Measurements from ENCODE around the gene PRDM5. TPM values are rescaled to one million over a fixed set of nuclear protein-coding genes. Genes with fewer than 3 reads are reported as not detected.

The PRDM5 gene
- total and polyA plus RNA-seq, 10 of the 15 experiments (the other 5 are each of a cell fraction or from before 2014, with no cell fraction given): 0.07 TPM; not detected in 9

DNA sequence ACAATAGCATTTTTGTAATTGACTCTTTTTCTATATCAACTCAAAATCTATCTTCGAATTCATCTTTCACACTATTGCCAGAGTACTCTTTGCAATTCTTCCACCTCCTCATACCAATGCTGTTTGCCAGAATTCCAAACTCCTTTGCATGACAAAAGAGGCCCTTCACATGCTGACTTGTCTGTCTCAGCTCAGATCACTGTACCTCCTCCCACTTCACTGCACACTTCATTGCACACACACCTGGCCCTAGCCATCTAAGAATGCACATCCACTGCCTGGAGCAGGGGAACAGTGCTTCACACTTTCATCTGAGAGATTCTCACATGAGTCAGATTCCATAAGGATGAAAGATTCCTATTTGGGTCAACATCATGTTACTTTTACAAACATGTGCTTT is 56.5 kb downstream of the PRDM5 start (continued):
- TF ChIP-seq ATF2 (IDR thresholded peaks at IDR 0.05; ENCODE audit: low read length): no peak
- TF ChIP-seq ZBTB33 (IDR thresholded peaks at IDR 0.05): no peak

DNA sequence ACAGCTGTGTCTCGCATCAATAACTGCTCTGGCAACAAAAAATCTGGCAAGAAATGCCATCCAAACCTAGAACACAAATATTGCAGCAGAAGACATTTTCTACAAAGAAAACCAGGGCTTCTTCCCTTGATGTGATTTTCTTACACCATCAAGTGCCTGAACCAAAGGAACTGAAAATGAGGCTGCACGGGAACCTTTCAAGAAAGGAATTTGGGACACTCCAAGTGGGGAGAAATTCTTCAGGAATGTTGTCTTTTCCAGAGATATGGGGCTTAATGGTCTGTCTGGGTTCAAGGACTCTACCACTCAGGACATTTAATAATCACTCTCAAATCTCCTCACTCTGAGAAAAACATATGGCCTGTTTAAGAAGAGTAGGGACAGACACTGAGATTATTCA is 57.6 kb downstream of the PRDM5 start:
- no peak overlapping the region for H2AFZ ChIP-seq (ENCODE audit: control insufficient read depth, low read depth, low read length)
- no peak overlapping the region for H3K27ac ChIP-seq (ENCODE audit: control insufficient read depth, insufficient read depth)
- no peak for DNase-seq (ENCODE audit: low read depth, low spot score)
- H3K4me1 ChIP-seq (ENCODE audit: control insufficient read depth, insufficient read depth, low read length): no peaks in the 10 kb centered on the region
- FAIRE-seq: no peak
- intact Hi-C loops (cut with micrococcal nuclease; ENCODE audit: unreplicated experiment) (no loop called here), in situ Hi-C loops (cut with MboI) (no loop called here)
- no peak overlapping the region for H3K9ac ChIP-seq (ENCODE audit: control insufficient read depth, insufficient read depth, low read length)
- BruUV-seq (replicated peaks): no TSS peak
- WGBS (ENCODE audit: insufficient coverage, insufficient replicate concordance, low lambda C conversion rate, missing lambda C conversion rate): 0% methylated on average over 2 of the region's 2 CpGs
- CTCF ChIA-PET: no interaction called here
- H3K4me2 ChIP-seq (ENCODE audit: control insufficient read depth, insufficient read depth): no peak overlapping the region
- no peaks in the 10 kb centered on the region for H3K79me2 ChIP-seq (ENCODE audit: control insufficient read depth, insufficient read depth, low read length)
- H3K36me3 ChIP-seq (ENCODE audit: control insufficient read depth in 2 of 2, insufficient read depth in 2 of 2, low read length in 1 of 2): no peaks in the 10 kb centered on the region
- ATAC-seq: no peak
- RAD21 ChIA-PET (ENCODE audit: unreplicated experiment): no interaction called here
- POLR2A ChIA-PET: no interaction called here
- peaks cover 0 to 6% of the 10 kb centered on the region in 2 experiments; a peak in 2 of 4 replicates for H3K27me3 ChIP-seq (replicated peaks in 1 of 2; ENCODE audit: control insufficient read depth in 2 of 2, insufficient read depth in 2 of 2, low read length in 1 of 2)
- H3K9me3 ChIP-seq (replicated peaks; ENCODE audit: control insufficient read depth, insufficient read depth, low read length): no peaks in the 10 kb centered on the region
- SMC1A ChIA-PET (ENCODE audit: uncharacterized antibody, unreplicated experiment): no interaction called here
- no peak overlapping the region for H3K4me3 ChIP-seq
- TF ChIP-seq CEBPB (IDR thresholded peaks at IDR 0.05; ENCODE audit: borderline replicate concordance in 1 of 2, low read depth in 2 of 2, low read length in 2 of 2) (no peak), BRCA1 (IDR thresholded peaks at IDR 0.05; ENCODE audit: low read depth, low read length) (no peak), ATF7 (IDR thresholded peaks at IDR 0.05; ENCODE audit: low read depth) (no peak), RCOR1 (conservative IDR thresholded peaks at IDR 0.05; ENCODE audit: low read depth, low read length) (no peak), PML (IDR thresholded peaks at IDR 0.05; ENCODE audit: low read length) (no peak), LARP7 (IDR thresholded peaks at IDR 0.05) (no peak), ZSCAN29 (IDR thresholded peaks at IDR 0.05) (no peak), RELB (IDR thresholded peaks at IDR 0.05; ENCODE audit: low read depth) (no peak), ZNF384 (IDR thresholded peaks at IDR 0.05; ENCODE audit: borderline replicate concordance, low read depth, low read length) (no peak), MXI1 (IDR thresholded peaks at IDR 0.05; ENCODE audit: low read depth, low read length) (no peak), YY1 (IDR thresholded peaks at IDR 0.05; ENCODE audit: low read depth, low read length) (no peak), BCL3 (IDR thresholded peaks at IDR 0.05; ENCODE audit: borderline replicate concordance, insufficient read depth, low read depth, low read length, poor library complexity, severe bottlenecking) (no peak), GABPA (IDR thresholded peaks at IDR 0.05; ENCODE audit: low read depth) (no peak)
- H4K20me1 ChIP-seq (ENCODE audit: control insufficient read depth, insufficient read depth): no peaks in the 10 kb centered on the region
